GM13976 (cell line): ENCODE measurements around the gene GMEB2.
"Not testable (repeated sequence)": the region's sequence is repeated elsewhere in the genome, so short reads cannot be mapped to it uniquely, and the experiment has no call there.

Experiments used
- DNase-seq: peaks from one replicate; pipeline ENCODE4 v3.0.0; 2012; ENCODE audit warnings: low spot score
- in situ Hi-C: fragments of 300-500 bp; cut with MboI; formaldehyde crosslinking; loops from one replicate; pipeline ENCODE4 v1.12.0; 2022; ENCODE audit warnings: low sequenced_read_pairs, mixed read lengths, inconsistent platforms; ENCODE audit not compliant: unreplicated experiment
- TF ChIP-seq, protein P1 (sequence below): IDR thresholded peaks from 2 replicates; pipeline ENCODE4 v1.5.1; 2012; ENCODE audit warnings: borderline replicate concordance, mild to moderate bottlenecking; ENCODE audit not compliant: insufficient read depth; ENCODE audit errors: extremely low read depth, missing control alignments, control extremely low read depth

GMEB2 gene

DNA sequence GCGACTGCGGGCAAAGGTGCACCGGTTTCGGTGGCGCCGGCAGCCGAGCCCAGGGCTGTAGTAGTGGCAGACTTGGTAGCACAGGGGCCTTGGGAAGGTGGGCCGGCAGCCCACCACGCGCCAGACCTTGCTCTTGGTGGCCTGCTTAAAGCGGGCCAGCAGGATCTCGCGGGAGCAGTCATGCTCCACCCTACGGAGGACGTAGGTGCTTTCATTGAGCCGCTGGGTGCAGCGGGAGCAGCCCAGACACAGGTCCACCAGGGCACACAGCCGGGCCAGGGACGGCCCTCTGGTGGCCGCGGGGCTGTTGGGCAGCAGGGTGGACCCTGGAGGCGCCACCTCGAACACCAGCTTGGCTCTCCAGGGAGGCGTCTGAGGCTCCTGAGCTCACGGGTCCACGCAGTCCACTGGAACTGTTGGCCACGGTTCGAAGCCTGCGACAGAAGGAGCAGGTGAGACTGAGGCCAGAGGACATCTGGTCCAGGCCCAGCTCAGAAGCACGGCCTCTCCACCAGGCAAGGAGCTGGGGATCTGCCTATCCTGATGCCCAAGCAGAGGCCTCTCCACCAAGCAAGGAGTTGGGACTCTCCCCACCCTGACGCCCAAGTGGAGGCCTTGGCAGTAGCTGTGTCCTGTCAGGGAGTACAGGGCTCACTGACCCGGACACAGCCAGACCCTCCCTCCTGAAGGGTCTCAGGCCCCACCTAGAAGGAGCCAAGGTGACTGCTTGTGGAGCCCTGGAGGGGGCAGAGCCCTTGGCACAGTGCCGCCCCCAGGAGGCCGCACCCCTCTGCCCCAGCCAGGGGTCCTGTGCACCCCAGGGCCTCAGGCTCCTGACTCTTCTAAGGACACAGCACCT lies 53.9 kb downstream of the GMEB2 start:
- DNase-seq = no peak
- TF ChIP-seq, protein P1, sequence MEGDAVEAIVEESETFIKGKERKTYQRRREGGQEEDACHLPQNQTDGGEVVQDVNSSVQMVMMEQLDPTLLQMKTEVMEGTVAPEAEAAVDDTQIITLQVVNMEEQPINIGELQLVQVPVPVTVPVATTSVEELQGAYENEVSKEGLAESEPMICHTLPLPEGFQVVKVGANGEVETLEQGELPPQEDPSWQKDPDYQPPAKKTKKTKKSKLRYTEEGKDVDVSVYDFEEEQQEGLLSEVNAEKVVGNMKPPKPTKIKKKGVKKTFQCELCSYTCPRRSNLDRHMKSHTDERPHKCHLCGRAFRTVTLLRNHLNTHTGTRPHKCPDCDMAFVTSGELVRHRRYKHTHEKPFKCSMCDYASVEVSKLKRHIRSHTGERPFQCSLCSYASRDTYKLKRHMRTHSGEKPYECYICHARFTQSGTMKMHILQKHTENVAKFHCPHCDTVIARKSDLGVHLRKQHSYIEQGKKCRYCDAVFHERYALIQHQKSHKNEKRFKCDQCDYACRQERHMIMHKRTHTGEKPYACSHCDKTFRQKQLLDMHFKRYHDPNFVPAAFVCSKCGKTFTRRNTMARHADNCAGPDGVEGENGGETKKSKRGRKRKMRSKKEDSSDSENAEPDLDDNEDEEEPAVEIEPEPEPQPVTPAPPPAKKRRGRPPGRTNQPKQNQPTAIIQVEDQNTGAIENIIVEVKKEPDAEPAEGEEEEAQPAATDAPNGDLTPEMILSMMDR = no peak
- in situ Hi-C loops = no loop called here

DNA sequence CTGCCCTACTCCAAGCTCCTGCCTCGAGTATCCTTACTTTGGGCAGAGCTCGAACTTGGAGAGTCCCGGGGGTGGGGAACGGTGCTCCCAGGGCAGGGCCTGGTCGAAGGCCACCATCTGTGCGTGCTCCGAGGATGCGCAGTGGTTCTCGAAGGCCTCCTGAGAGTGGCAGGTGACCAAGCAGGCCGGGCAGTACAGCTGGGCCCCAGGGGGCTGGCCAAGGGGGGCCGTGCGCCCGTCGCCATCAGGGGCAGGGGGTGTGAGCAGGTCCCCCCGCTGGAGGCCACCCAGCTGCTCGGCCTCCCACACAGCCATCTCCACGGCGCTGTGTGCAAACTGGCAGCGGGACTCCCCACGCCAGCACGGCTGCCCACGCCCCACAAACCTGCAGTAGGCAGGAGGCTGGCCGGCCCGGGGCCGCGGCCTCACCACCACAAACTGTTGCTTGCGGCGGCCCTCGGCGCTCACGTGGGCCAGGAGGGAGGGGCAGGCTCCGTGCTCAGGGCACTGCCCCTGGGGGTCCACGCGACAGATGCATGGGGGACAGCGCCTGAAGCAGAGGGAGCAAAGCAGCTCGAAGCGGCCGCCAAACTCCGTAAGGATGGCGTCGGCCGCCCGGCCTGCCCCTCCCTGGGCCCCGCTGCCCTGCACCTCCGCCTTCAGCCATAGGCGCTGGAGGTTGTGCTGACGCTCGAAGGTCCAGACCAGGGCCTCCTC lies 54.7 kb downstream of the GMEB2 start:
- TF ChIP-seq, protein P1 = no peak
- in situ Hi-C loops = no loop called here

DNA sequence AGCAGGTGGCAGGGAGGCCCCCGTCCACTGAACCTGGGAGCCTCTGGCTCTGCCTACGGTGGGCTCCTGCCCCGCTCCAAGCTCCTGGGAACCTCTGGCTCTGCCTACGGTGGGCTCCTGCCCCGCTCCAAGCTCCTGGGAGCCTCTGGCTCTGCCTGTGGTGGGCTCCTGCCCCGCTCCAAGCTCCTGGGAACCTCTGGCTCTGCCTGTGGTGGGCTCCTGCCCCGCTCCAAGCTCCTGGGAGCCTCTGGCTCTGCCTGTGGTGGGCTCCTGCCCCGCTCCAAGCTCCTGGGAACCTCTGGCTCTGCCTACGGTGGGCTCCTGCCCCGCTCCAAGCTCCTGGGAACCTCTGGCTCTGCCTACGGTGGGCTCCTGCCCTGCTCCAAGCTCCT lies 55.8 kb downstream of the GMEB2 start:
- in situ Hi-C loops, DNase-seq: not testable (repeated sequence)

More for the DNA sequence above, 54.7 kb downstream of the GMEB2 start:
- DNase-seq = no peak

DNA sequence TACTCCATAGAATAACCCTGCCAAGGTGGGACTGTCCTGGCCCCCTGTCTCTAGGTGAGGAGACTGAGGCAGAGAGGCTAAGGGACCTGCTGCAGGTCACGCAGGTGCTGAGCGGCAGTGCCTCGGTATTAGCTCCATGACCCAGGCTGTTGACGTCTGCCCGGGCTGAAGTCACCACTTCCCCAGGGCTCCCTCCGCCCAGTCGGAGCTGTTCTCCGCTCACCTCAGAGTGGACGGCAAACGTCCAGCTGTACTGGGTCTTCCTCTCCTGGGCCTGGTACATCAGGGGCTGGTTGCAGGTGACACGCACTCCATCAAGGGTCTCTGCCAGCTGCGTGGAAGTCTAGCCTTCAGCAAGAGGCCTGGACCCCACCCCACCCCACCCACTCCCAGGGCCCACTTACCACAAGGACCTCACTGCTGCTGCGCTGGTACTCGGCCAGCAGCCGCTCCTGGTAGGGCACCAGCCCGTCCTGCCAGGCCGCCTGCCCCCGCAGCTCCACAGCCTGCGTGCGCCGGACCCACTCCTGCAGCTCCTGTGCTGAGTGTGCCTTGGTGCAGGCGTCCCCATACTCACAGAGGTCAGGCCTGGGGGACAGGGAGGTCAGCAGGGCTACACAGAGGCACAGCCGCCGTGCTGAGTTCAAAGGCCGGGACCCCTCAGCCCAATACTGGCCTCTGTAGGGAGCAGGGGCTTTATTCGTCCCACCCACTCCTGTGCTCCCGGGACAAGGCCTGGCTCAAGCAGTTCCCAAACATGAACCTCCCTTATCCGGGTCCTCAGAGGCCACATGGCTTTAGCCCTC lies 56.4 kb downstream of the GMEB2 start:
- in situ Hi-C loops = no loop called here
- TF ChIP-seq, protein P1 = no peak
- no peak for DNase-seq

DNA sequence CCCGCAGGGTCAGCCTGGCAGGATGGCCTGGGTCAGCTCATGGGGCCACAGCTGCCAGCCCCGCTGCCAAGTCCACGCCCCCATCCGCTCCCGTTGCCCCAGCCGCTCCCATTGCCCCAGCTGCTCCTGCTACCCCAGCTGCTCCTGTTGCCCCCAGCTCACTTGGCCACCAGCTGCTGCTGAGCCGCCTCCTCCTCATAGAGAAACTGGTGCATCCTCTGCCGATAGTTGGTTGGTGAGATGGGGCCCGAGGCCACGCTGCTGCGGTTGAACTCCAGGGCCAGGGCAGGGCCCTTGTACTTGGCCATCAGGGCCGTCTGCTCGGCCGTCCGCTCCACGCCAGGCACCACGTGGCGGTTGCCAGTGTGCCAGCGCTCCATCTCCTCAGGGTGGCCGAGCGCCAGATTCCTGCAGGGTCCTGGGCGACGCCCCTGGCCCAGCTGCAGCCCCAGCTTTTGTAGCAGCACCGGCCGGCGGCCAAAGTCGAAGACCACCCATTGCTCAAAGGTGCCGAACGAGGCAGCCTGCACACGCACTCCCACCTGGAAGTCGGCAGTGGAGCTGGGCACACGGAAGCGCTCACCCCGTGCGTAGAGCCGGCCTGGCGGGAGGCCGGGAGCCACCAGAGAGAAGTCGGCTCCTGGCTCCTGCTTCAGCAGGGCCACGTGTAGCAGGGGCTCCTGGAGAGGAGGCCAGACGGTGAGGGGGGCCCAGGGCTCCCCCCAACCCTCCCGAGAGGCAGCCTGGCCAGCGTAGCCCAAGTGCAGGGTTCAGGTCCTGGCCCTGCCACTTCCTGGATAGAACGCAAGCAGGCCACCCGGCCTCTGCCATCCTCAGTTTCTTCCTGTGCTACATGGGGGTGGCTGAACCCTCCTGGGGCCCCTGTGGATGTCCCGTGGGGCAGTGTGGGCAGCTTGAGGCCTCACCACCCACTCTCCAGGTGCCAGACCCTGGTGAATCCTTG lies 57.6 kb downstream of the GMEB2 start:
- TF ChIP-seq, protein P1 = no peak
- in situ Hi-C loops = no loop called here
- DNase-seq = no peak

DNA sequence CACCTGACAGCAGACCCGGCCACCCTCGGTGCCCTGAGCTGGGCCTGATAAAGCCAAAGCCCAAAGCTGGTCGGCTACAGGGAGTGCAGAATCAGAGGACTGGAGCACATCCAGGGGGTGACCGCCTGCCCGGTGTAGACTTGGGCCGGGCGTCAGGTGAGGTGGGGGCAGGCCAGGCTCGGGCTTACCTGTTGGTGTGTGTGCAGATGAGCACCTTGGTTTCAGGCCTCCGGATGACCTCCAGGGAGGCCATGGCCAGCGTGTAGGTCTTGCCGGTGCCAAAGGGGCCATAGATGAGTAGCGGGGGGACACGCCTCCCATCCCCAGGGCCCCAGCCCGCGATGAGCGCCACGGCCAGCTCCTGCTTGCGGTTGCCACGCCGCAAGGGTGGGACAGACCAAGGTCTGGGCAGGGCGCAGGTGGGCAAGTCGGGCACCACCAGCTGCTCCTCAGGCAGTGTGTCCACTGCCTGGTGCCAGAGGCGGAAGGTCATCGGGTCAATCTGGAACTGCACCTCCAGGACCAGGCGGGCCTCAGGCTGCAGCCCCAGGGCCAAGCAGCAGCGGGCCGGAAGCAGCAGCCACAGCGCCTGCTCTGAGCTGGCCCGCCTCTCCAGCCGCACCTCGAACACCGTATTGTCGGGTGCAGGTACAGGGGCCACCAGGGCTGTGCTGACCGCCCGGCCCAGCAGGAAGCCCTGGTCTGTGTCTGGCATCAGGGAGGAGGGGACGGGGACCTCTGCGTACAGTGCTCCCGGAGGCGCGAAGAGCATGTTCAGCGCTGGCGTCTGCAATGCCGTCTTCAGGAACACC lies 58.5 kb downstream of the GMEB2 start:
- TF ChIP-seq, protein P1 = no peak
- in situ Hi-C loops = no loop called here
- DNase-seq = no peak
